Glutamatergic neuron (in vitro differentiated cells): ENCODE data around the gene INS. TPM values are rescaled to one million over a fixed set of nuclear protein-coding genes. Genes with fewer than 3 reads are reported as not detected.

Experiments
- DNase-seq: peaks from one replicate; pipeline ENCODE4 v3.0.0; 2022
- H3K27ac Mint-ChIP-seq: one replicate; pipeline ENCODE4 v1.8.0; 2020; ENCODE audit warnings: mild to moderate bottlenecking, mixed read lengths, inconsistent platforms; ENCODE audit not compliant: unreplicated experiment
- H3K27me3 Mint-ChIP-seq: one replicate; pipeline ENCODE4 v1.8.0; 2020; ENCODE audit warnings: mild to moderate bottlenecking, moderate library complexity, mixed read lengths, inconsistent platforms; ENCODE audit not compliant: unreplicated experiment
- H3K36me3 Mint-ChIP-seq: one replicate; pipeline ENCODE4 v1.8.0; 2020; ENCODE audit warnings: mild to moderate bottlenecking, mixed read lengths, inconsistent platforms; ENCODE audit not compliant: unreplicated experiment
- H3K4me1 Mint-ChIP-seq: one replicate; pipeline ENCODE4 v1.8.0; 2020; ENCODE audit warnings: mild to moderate bottlenecking, low read depth, mixed read lengths, inconsistent platforms; ENCODE audit not compliant: unreplicated experiment
- H3K4me3 Mint-ChIP-seq: one replicate; pipeline ENCODE4 v1.8.0; 2020; ENCODE audit warnings: mild to moderate bottlenecking, mixed read lengths, inconsistent platforms; ENCODE audit not compliant: unreplicated experiment
- H3K9me3 Mint-ChIP-seq: one replicate; pipeline ENCODE4 v1.8.0; 2020; ENCODE audit warnings: mild to moderate bottlenecking, moderate library complexity, mixed read lengths, inconsistent platforms; ENCODE audit not compliant: unreplicated experiment
- CTCF ChIP-seq: fragments of 200-600 bp; sonication (generic); IDR thresholded peaks from one replicate; pipeline ENCODE4 v1.5.0; 2021; ENCODE audit not compliant: partially characterized antibody, unreplicated experiment
- total RNA-seq: library from RNA; stranded (reverse); fragmentation: NEBNext Ultra II Directional; extraction: Animal tissue kit (Norgen Biotek cat#: 25700); gene quantifications from one replicate; pipeline ENCODE4 v1.2.1, GENCODE V29; 2021; ENCODE audit not compliant: unreplicated experiment

The INS gene
- total RNA-seq, 1 donor from 2014 or later, result not detected

- H3K27ac Mint-ChIP-seq, result no peak overlapping the region
- no peak for DNase-seq
- no peak for TF ChIP-seq CTCF
- H3K4me1 Mint-ChIP-seq, result peaks cover 6% of the 10 kb centered on the region
- H3K9me3 Mint-ChIP-seq, result no peaks in the 10 kb centered on the region
- no peak overlapping the region for H3K4me3 Mint-ChIP-seq
- peaks cover 5% of the 10 kb centered on the region for H3K27me3 Mint-ChIP-seq
- H3K36me3 Mint-ChIP-seq, result no peaks in the 10 kb centered on the region
These were observed 6.8 kb downstream of the INS start for GRCh38 chr11:2154195-2154585.

- Mint-ChIP-seq H3K36me3 (no peaks in the 10 kb centered on the region), H3K4me1 (peaks cover 6% of the 10 kb centered on the region), H3K4me3 (no peak overlapping the region), H3K27ac (no peak overlapping the region), H3K9me3 (no peaks in the 10 kb centered on the region), H3K27me3 (peaks cover 5% of the 10 kb centered on the region)
- no peak for DNase-seq
- no peak for TF ChIP-seq CTCF
These were observed 7.3 kb downstream of the INS start for GRCh38 chr11:2153581-2154194.

GRCh38 chr11:2151500-2152257, 9.3 kb downstream of the INS start:
- no peaks in the 10 kb centered on the region for H3K36me3 Mint-ChIP-seq
- peak; percentile 87 for DNase-seq
- H3K4me3 Mint-ChIP-seq, result no peak overlapping the region
- peak; percentile 88 for TF ChIP-seq CTCF
- peaks cover 6% of the 10 kb centered on the region for H3K4me1 Mint-ChIP-seq
- no peaks in the 10 kb centered on the region for H3K9me3 Mint-ChIP-seq
- H3K27ac Mint-ChIP-seq, result no peak overlapping the region
- H3K27me3 Mint-ChIP-seq, result peaks cover 9% of the 10 kb centered on the region

GRCh38 chr11:2149864-2150847, 10.9 kb downstream of the INS start:
- no peak for DNase-seq
- no peaks in the 10 kb centered on the region for H3K9me3 Mint-ChIP-seq
- peak overlapping the region; percentile 31 for H3K4me3 Mint-ChIP-seq
- no peak overlapping the region for H3K27ac Mint-ChIP-seq
- TF ChIP-seq CTCF, result peak; percentile 73
- H3K36me3 Mint-ChIP-seq, result no peaks in the 10 kb centered on the region
- H3K4me1 Mint-ChIP-seq, result peaks cover 6% of the 10 kb centered on the region
- peaks cover 13% of the 10 kb centered on the region for H3K27me3 Mint-ChIP-seq
